ENCODE data around the gene MS4A5. TPM values are rescaled to one million over a fixed set of nuclear protein-coding genes. Genes with fewer than 3 reads are reported as not detected.

Gene MS4A5
- total and polyA plus RNA-seq, 2 donors (not counting 1 experiment from before 2014, with no cell fraction given): not detected

DNA sequence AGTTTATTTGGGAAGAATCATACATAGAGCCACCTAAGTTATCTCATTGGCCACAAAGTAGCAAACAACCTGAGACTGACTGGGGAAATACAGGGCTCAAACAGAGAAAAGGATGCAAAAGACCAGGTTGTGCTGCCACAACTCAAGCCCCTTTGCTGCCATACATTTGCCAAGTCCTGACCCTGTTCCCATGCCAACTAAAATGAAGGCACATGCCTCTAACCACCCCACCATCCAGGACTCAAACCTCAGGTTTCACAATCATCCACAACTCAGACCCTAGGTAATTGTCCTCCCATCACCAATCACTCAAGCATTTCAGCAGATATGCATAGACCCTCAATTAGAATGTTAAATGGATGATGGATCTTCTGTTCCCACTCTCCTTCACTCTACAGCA is 24.8 kb downstream of the MS4A5 start:
- TF ChIP-seq, protein P1, sequence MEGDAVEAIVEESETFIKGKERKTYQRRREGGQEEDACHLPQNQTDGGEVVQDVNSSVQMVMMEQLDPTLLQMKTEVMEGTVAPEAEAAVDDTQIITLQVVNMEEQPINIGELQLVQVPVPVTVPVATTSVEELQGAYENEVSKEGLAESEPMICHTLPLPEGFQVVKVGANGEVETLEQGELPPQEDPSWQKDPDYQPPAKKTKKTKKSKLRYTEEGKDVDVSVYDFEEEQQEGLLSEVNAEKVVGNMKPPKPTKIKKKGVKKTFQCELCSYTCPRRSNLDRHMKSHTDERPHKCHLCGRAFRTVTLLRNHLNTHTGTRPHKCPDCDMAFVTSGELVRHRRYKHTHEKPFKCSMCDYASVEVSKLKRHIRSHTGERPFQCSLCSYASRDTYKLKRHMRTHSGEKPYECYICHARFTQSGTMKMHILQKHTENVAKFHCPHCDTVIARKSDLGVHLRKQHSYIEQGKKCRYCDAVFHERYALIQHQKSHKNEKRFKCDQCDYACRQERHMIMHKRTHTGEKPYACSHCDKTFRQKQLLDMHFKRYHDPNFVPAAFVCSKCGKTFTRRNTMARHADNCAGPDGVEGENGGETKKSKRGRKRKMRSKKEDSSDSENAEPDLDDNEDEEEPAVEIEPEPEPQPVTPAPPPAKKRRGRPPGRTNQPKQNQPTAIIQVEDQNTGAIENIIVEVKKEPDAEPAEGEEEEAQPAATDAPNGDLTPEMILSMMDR (conservative IDR thresholded peaks at IDR 0.05 in 1 of 2, IDR thresholded peaks at IDR 0.05 in 1 of 2; ENCODE audit: low read depth in 1 of 2, low read length in 2 of 2): no peak
- TF ChIP-seq EZH2 (IDR thresholded peaks at IDR 0.05; ENCODE audit: low read length, missing control alignments): no peak
- Histone ChIP-seq H3K79me2 (ENCODE audit: control insufficient read depth, insufficient read depth, low read length) (no peaks in the 10 kb centered on the region), H3K9me3 (ENCODE audit: control insufficient read depth, insufficient read depth, low read depth, low read length) (no peaks in the 10 kb centered on the region), H3K4me1 (ENCODE audit: control insufficient read depth, extremely low read depth, insufficient read depth, low read length) (no peaks in the 10 kb centered on the region), H3K4me2 (ENCODE audit: extremely low read depth, insufficient read depth, low read length) (no peak overlapping the region), H3K4me3 (replicated peaks in 1 of 4; ENCODE audit: control extremely low read depth in 1 of 4, insufficient read depth in 1 of 4, low read depth in 3 of 4, low read length in 4 of 4) (no peak overlapping the region), H3K36me3 (ENCODE audit: control insufficient read depth, insufficient read depth, low read length) (no peaks in the 10 kb centered on the region), H2AFZ (ENCODE audit: low read length) (no peak overlapping the region), H3K27ac (ENCODE audit: insufficient read depth, low read length) (no peak overlapping the region), H3K27me3 (ENCODE audit: control insufficient read depth, insufficient read depth, low read length) (no peaks in the 10 kb centered on the region), H4K20me1 (ENCODE audit: control insufficient read depth, extremely low read depth, insufficient read depth, low read length) (no peaks in the 10 kb centered on the region), H3K9ac (ENCODE audit: insufficient read depth, low read length) (no peak overlapping the region)
- DNase-seq (ENCODE audit: low read depth in 2 of 2): no peak

DNA sequence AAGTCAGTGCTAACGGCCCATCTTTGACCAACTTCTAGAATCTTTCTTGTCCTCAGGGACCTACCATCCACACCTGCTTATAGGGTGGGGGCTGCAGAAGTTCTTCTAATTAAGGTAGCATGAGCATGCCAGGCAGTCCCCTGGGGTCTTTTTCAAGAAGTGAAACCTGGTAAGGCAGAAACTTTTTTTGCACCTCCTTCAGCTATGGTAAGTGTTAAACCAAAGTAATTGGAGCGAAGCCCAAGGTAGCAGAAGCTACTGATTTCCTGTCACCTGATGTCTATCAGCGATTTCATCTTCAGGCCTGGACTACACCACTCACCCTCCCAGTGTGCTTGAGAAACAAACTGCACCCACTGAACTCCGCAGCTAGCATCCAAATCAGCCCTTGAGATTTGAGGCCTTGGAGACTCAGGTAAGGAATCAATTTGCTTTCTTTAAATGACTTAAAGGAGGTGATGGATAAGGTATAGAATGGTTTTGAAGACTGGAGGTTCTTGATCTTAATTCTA is 26.2 kb downstream of the MS4A5 start, which contains the start of gene MS4A1:
TSS of gene MS4A1 (plus strand) at position 317 of the 512 bp plus-strand sequence. CDS start 6,528 bp downstream, outside the sequence.
- Histone ChIP-seq H3K9me3 (ENCODE audit: control insufficient read depth, insufficient read depth, low read depth, low read length) (no peaks in the 10 kb centered on the region), H3K79me2 (ENCODE audit: control insufficient read depth, insufficient read depth, low read length) (no peaks in the 10 kb centered on the region), H3K27me3 (ENCODE audit: control insufficient read depth, insufficient read depth, low read length) (no peaks in the 10 kb centered on the region), H3K36me3 (ENCODE audit: control insufficient read depth, insufficient read depth, low read length) (no peaks in the 10 kb centered on the region), H3K4me1 (ENCODE audit: control insufficient read depth, extremely low read depth, insufficient read depth, low read length) (no peaks in the 10 kb centered on the region), H3K4me2 (ENCODE audit: extremely low read depth, insufficient read depth, low read length) (no peak within 1 kb of the TSS), H3K9ac (ENCODE audit: insufficient read depth, low read length) (no peak within 1 kb of the TSS), H2AFZ (ENCODE audit: low read length) (no peak within 1 kb of the TSS), H3K4me3 (replicated peaks in 1 of 4; ENCODE audit: control extremely low read depth in 1 of 4, insufficient read depth in 1 of 4, low read depth in 3 of 4, low read length in 4 of 4) (no peak within 1 kb of the TSS), H4K20me1 (ENCODE audit: control insufficient read depth, extremely low read depth, insufficient read depth, low read length) (no peaks in the 10 kb centered on the region), H3K27ac (ENCODE audit: insufficient read depth, low read length) (no peak within 1 kb of the TSS)
- DNase-seq (ENCODE audit: low read depth in 2 of 2): no peak
- TF ChIP-seq, protein P1 (conservative IDR thresholded peaks at IDR 0.05 in 1 of 2, IDR thresholded peaks at IDR 0.05 in 1 of 2; ENCODE audit: low read depth in 1 of 2, low read length in 2 of 2): no peak
- no peak for TF ChIP-seq EZH2 (IDR thresholded peaks at IDR 0.05; ENCODE audit: low read length, missing control alignments)

DNA sequence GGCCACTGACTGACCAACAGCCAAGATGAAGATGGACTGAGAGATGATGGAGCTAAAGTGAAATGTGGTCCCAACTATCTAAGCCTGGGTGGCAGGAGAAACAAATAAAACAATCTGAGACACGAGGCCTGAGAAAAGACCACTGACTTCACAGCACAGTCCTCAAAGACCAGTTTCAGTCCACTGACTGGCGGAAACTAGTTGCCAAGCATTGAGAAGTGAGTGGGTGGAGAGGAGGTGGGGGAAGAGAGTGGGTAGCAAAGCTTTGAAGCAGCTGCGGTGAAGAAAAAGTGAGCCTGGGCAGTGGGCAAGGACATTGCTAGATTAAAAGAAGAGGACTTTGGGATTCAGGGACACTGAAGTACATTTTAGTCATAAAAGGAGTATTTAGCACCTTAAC is 28.2 kb downstream of the MS4A5 start:
- H3K4me2 ChIP-seq (ENCODE audit: extremely low read depth, insufficient read depth, low read length): no peak overlapping the region
- H3K27me3 ChIP-seq (ENCODE audit: control insufficient read depth, insufficient read depth, low read length): no peaks in the 10 kb centered on the region
- no peaks in the 10 kb centered on the region for H3K79me2 ChIP-seq (ENCODE audit: control insufficient read depth, insufficient read depth, low read length)
- no peaks in the 10 kb centered on the region for H3K9me3 ChIP-seq (ENCODE audit: control insufficient read depth, insufficient read depth, low read depth, low read length)
- no peak overlapping the region for H3K4me3 ChIP-seq (replicated peaks in 1 of 4; ENCODE audit: control extremely low read depth in 1 of 4, insufficient read depth in 1 of 4, low read depth in 3 of 4, low read length in 4 of 4)
- TF ChIP-seq EZH2 (IDR thresholded peaks at IDR 0.05; ENCODE audit: low read length, missing control alignments): no peak
- TF ChIP-seq, protein P1 (conservative IDR thresholded peaks at IDR 0.05 in 1 of 2, IDR thresholded peaks at IDR 0.05 in 1 of 2; ENCODE audit: low read depth in 1 of 2, low read length in 2 of 2): no peak
- H3K4me1 ChIP-seq (ENCODE audit: control insufficient read depth, extremely low read depth, insufficient read depth, low read length): no peaks in the 10 kb centered on the region
- H3K27ac ChIP-seq (ENCODE audit: insufficient read depth, low read length): no peak overlapping the region
- H2AFZ ChIP-seq (ENCODE audit: low read length): no peak overlapping the region
- no peak overlapping the region for H3K9ac ChIP-seq (ENCODE audit: insufficient read depth, low read length)
- no peak for DNase-seq (ENCODE audit: low read depth in 2 of 2)
- no peaks in the 10 kb centered on the region for H3K36me3 ChIP-seq (ENCODE audit: control insufficient read depth, insufficient read depth, low read length)
- no peaks in the 10 kb centered on the region for H4K20me1 ChIP-seq (ENCODE audit: control insufficient read depth, extremely low read depth, insufficient read depth, low read length)

All from fibroblast of lung (primary cell).